Nephron (organoid): ENCODE measurements around the gene RUFY1.
A peak's percentile ranks its signal among the peaks of the same experiment; 100 is the strongest.
"Not testable (repeated sequence)": the region's sequence is repeated elsewhere in the genome, so short reads cannot be mapped to it uniquely, and the experiment has no call there.

Source experiments
- H3K27ac Mint-ChIP-seq, 3 experiments: 2 replicates each; pipeline ENCODE4 v1.8.0; 2020; ENCODE audit warnings: mixed read lengths in 3 of 3, mild to moderate bottlenecking in 2 of 3, moderate library complexity in 1 of 3
- H3K27me3 Mint-ChIP-seq: 2 replicates; pipeline ENCODE4 v1.8.0; 2021; ENCODE audit warnings: low read depth, mild to moderate bottlenecking, moderate library complexity, mixed read lengths
- H3K36me3 Mint-ChIP-seq: 2 replicates; pipeline ENCODE4 v1.8.0; 2020; ENCODE audit warnings: low read depth, mixed read lengths
- H3K4me1 Mint-ChIP-seq: 2 replicates; pipeline ENCODE4 v1.8.0; 2020; ENCODE audit warnings: mixed read lengths
- H3K4me3 Mint-ChIP-seq, 3 experiments: 2 replicates each; pipeline ENCODE4 v1.8.0; 2020; ENCODE audit warnings: mild to moderate bottlenecking in 3 of 3, mixed read lengths in 3 of 3, moderate library complexity in 2 of 3
- H3K9me3 Mint-ChIP-seq: 2 replicates; pipeline ENCODE4 v1.8.0; 2020; ENCODE audit warnings: mixed read lengths
- CTCF ChIP-seq, 3 experiments: fragments of 200-600 bp; sonication (generic); IDR thresholded peaks; one replicate each; pipeline ENCODE4 v1.5.0; 2021; ENCODE audit warnings: antibody characterized with exemption in 3 of 3; ENCODE audit not compliant: unreplicated experiment in 3 of 3

The RUFY1 gene

GRCh38 chr5:179509239-179509638, 41.1 kb upstream of the RUFY1 start:
- H3K27ac Mint-ChIP-seq: no peak overlapping the region

GRCh38 chr5:179509845-179510244, 40.5 kb upstream of the RUFY1 start:
- Mint-ChIP-seq H3K4me3 (no peak overlapping the region), H3K9me3 (no peaks in the 10 kb centered on the region), H3K27ac (no peak overlapping the region), H3K27me3 (peaks cover 13% of the 10 kb centered on the region), H3K36me3 (no peaks in the 10 kb centered on the region), H3K4me1 (no peaks in the 10 kb centered on the region)
- no peak for TF ChIP-seq CTCF (IDR thresholded peaks at IDR 0.05; ENCODE audit: unreplicated experiment in 3 of 3)

More at GRCh38 chr5:179509239-179509638, 41.1 kb upstream of the RUFY1 start:
- H3K27me3 Mint-ChIP-seq: peaks cover 13% of the 10 kb centered on the region
- H3K36me3 Mint-ChIP-seq: no peaks in the 10 kb centered on the region
- no peak for TF ChIP-seq CTCF (IDR thresholded peaks at IDR 0.05; ENCODE audit: unreplicated experiment in 3 of 3)
- no peaks in the 10 kb centered on the region for H3K4me1 Mint-ChIP-seq
- H3K4me3 Mint-ChIP-seq: no peak overlapping the region
- no peaks in the 10 kb centered on the region for H3K9me3 Mint-ChIP-seq

- no peaks in the 10 kb centered on the region for H3K4me1 Mint-ChIP-seq
These were observed 37.8 kb upstream of the RUFY1 start for GRCh38 chr5:179512452-179513000.

DNA sequence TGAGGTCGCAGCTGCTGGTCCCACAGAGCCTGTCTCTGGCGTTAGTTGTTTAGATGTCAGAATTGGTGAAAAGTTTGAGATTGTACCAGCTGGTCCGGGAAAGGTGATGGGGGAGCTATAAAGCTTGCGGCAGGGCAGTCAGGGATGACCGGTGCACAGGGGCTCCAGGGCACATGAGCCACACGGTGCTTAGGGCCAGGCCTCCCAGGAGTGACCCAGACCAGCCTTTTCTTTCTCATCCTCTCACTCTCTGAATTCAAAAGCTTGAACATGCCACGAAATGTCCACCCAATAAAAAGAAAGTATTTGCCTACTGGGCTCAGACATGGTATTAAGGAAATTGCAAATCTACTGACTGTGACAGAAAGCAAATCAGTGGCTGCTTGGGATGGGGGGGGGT, 34.9 kb upstream of the RUFY1 start:
- not testable (repeated sequence) for H3K4me3 Mint-ChIP-seq, H3K9me3 Mint-ChIP-seq, H3K36me3 Mint-ChIP-seq, H3K4me1 Mint-ChIP-seq
- H3K27ac Mint-ChIP-seq: peak overlapping the region in 1 of 3 experiments; percentile 93
- H3K27me3 Mint-ChIP-seq: peaks cover 16% of the 10 kb centered on the region

More at GRCh38 chr5:179512452-179513000, 37.8 kb upstream of the RUFY1 start:
- TF ChIP-seq CTCF (IDR thresholded peaks at IDR 0.05; ENCODE audit: unreplicated experiment in 3 of 3): no peak
- H3K36me3 Mint-ChIP-seq: no peaks in the 10 kb centered on the region
- H3K9me3 Mint-ChIP-seq: no peaks in the 10 kb centered on the region
- H3K4me3 Mint-ChIP-seq: no peak overlapping the region
- H3K27me3 Mint-ChIP-seq: peaks cover 19% of the 10 kb centered on the region
- no peak overlapping the region for H3K27ac Mint-ChIP-seq

DNA sequence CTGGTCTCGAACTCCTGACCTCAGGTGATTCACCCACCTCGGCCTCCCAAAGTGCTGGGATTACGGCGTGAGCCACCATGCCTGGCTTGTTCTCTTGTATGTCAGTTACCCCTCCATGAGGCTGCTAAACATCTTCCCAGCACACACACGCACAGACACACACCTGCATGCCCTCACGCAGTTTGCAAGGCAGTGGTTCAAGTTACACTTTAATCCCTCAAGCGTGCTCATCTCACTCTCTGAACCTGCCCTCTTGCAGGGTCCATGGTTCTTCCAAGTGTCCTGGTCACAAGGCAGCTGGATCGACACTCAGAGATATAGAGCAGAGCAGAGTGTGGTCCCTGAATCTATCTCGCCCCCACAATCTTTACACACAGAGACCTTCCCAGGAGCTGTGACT, 34.1 kb upstream of the RUFY1 start:
- Mint-ChIP-seq H3K27ac (peak overlapping the region in 1 of 3 experiments; percentile 62), H3K4me3 (no peak overlapping the region), H3K4me1 (no peaks in the 10 kb centered on the region), H3K27me3 (peaks cover 16% of the 10 kb centered on the region), H3K9me3 (peaks cover 3% of the 10 kb centered on the region), H3K36me3 (no peaks in the 10 kb centered on the region)
- TF ChIP-seq CTCF (IDR thresholded peaks at IDR 0.05; ENCODE audit: unreplicated experiment in 3 of 3): no peak

GRCh38 chr5:179517746-179518145, 32.6 kb upstream of the RUFY1 start:
- H3K27ac Mint-ChIP-seq: not testable (repeated sequence)

DNA sequence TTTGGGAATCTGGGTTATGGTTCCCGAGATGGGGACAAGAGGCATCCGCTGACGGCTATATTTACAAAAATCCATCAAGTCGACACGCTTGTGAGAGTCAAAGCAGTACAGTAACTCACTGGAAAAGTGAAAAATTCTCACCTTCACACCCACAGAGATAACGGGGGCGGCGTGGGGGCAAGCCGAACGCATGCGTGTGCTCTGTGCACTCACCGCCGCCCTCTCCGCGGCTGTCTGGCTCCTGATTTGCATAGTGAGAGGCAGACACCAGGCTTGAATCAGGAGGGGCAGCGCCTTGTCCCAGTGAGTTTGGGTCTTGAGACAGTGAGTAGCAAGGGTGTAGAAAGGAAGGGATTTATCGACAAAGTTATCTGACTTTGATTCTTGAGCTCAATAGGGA, 32.0 kb upstream of the RUFY1 start:
- H3K27me3 Mint-ChIP-seq: peaks cover 13% of the 10 kb centered on the region
- H3K4me3 Mint-ChIP-seq, H3K4me1 Mint-ChIP-seq, H3K36me3 Mint-ChIP-seq, H3K9me3 Mint-ChIP-seq, H3K27ac Mint-ChIP-seq: not testable (repeated sequence)

More at GRCh38 chr5:179517746-179518145, 32.6 kb upstream of the RUFY1 start:
- H3K9me3 Mint-ChIP-seq, H3K36me3 Mint-ChIP-seq, H3K4me1 Mint-ChIP-seq, H3K4me3 Mint-ChIP-seq: not testable (repeated sequence)
- H3K27me3 Mint-ChIP-seq: peaks cover 13% of the 10 kb centered on the region

DNA sequence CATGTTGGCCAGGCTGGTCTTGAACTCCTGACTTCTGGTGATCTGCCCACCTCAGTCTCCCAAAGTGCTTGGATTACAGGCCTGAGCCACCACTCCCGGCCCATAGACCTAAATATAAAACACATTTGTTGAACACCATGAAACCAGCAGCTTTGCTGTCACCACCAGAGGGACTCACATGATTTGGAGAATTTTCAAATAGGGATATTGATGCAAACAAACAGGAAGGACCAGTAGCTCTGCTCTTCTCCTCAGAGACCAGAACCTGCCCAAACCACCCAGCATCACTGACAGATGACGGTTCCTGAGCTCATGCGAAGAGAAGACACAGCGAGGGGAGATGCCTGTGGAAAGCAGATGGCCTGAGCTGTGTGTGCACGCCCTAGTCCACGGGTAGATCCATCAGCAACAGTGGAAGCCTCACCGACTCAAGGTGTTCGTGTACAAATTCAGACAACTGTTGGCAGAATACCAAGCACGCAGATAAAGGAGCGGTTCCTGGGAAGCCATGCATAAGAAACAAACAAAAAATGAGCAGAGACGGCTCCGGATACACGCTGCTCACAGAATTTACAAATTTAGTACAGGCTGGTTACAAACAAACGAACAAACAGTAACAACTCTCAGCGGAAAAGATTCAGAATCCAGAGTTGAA, 30.8 kb upstream of the RUFY1 start:
- H3K27ac Mint-ChIP-seq, H3K4me1 Mint-ChIP-seq, H3K4me3 Mint-ChIP-seq, H3K36me3 Mint-ChIP-seq, H3K27me3 Mint-ChIP-seq, H3K9me3 Mint-ChIP-seq: not testable (repeated sequence)

- H3K4me1 Mint-ChIP-seq, H3K9me3 Mint-ChIP-seq, H3K4me3 Mint-ChIP-seq, H3K27ac Mint-ChIP-seq, H3K27me3 Mint-ChIP-seq, H3K36me3 Mint-ChIP-seq: not testable (repeated sequence)
These were observed 28.2 kb upstream of the RUFY1 start for GRCh38 chr5:179522107-179522506.
